ENCODE measurements around the gene GRIN2A.

The GRIN2A gene

GRCh38 chr16:9787717-9788116 lies 394.5 kb downstream of the GRIN2A start:
- DNase-seq (ENCODE audit: low read depth in 1 of 2, low spot score in 1 of 2): no peak

- DNase-seq (ENCODE audit: low read depth in 1 of 2, low spot score in 1 of 2): no peak
These were observed 401.4 kb downstream of the GRIN2A start for GRCh38 chr16:9780831-9781230.

GRCh38 chr16:9778849-9779248 lies 403.4 kb downstream of the GRIN2A start:
- DNase-seq (ENCODE audit: low read depth in 1 of 2, low spot score in 1 of 2): no peak

GRCh38 chr16:9775998-9776397 lies 406.2 kb downstream of the GRIN2A start:
- no peak for DNase-seq (ENCODE audit: low read depth in 1 of 2, low spot score in 1 of 2)

- DNase-seq (ENCODE audit: low read depth in 1 of 2, low spot score in 1 of 2): no peak
These were observed 408.9 kb downstream of the GRIN2A start for GRCh38 chr16:9773289-9773688.

GRCh38 chr16:9772526-9773225 lies 409.6 kb downstream of the GRIN2A start:
- DNase-seq (ENCODE audit: low read depth in 1 of 2, low spot score in 1 of 2): no peak

- DNase-seq (ENCODE audit: low read depth in 1 of 2, low spot score in 1 of 2): no peak
These were observed 415.3 kb downstream of the GRIN2A start for GRCh38 chr16:9766891-9767290.

- no peak for DNase-seq (ENCODE audit: low read depth in 1 of 2, low spot score in 1 of 2)
These were observed 418.7 kb downstream of the GRIN2A start for GRCh38 chr16:9763505-9763904.

GRCh38 chr16:9761870-9762269 lies 420.4 kb downstream of the GRIN2A start:
- DNase-seq (ENCODE audit: low read depth in 1 of 2, low spot score in 1 of 2): no peak

GRCh38 chr16:9757687-9758086 lies 424.5 kb downstream of the GRIN2A start:
- no peak for DNase-seq (ENCODE audit: low read depth in 1 of 2, low spot score in 1 of 2)

GRCh38 chr16:9756434-9756833 lies 425.8 kb downstream of the GRIN2A start:
- DNase-seq (ENCODE audit: low read depth in 1 of 2, low spot score in 1 of 2): no peak

GRCh38 chr16:9755081-9755480 lies 427.1 kb downstream of the GRIN2A start:
- DNase-seq (ENCODE audit: low read depth in 1 of 2, low spot score in 1 of 2): no peak

- no peak for DNase-seq (ENCODE audit: low read depth in 1 of 2, low spot score in 1 of 2)
These were observed 440.5 kb downstream of the GRIN2A start for GRCh38 chr16:9741776-9742175.

GRCh38 chr16:9739301-9739700 lies 442.9 kb downstream of the GRIN2A start:
- DNase-seq (ENCODE audit: low read depth in 1 of 2, low spot score in 1 of 2): no peak

- no peak for DNase-seq (ENCODE audit: low read depth in 1 of 2, low spot score in 1 of 2)
These were observed 443.5 kb downstream of the GRIN2A start for GRCh38 chr16:9738690-9739089.

GRCh38 chr16:9736547-9736946 lies 445.7 kb downstream of the GRIN2A start:
- no peak for DNase-seq (ENCODE audit: low read depth in 1 of 2, low spot score in 1 of 2)

GRCh38 chr16:9723136-9723535 lies 459.1 kb downstream of the GRIN2A start:
- DNase-seq (ENCODE audit: low read depth in 1 of 2, low spot score in 1 of 2): no peak

GRCh38 chr16:9713907-9714306 lies 468.3 kb downstream of the GRIN2A start:
- no peak for DNase-seq (ENCODE audit: low read depth in 1 of 2, low spot score in 1 of 2)

GRCh38 chr16:9713156-9713555 lies 469.1 kb downstream of the GRIN2A start:
- no peak for DNase-seq (ENCODE audit: low read depth in 1 of 2, low spot score in 1 of 2)

GRCh38 chr16:9708972-9709620 lies 473.1 kb downstream of the GRIN2A start:
- no peak for DNase-seq (ENCODE audit: low read depth in 1 of 2, low spot score in 1 of 2)

- DNase-seq (ENCODE audit: low read depth in 1 of 2, low spot score in 1 of 2): no peak
These were observed 475.9 kb downstream of the GRIN2A start for GRCh38 chr16:9706217-9706836.

- DNase-seq (ENCODE audit: low read depth in 1 of 2, low spot score in 1 of 2): no peak
These were observed 478.5 kb downstream of the GRIN2A start for GRCh38 chr16:9703731-9704130.
